ENCODE results near the gene LMF1.

LMF1 gene

GRCh38 chr16:920717-921116 is 50.1 kb downstream of the LMF1 start:
- Histone ChIP-seq H3K27ac (no peak overlapping the region), H3K4me1 (ENCODE audit: low read depth, poor library complexity, severe bottlenecking) (no peaks in the 10 kb centered on the region), H3K27me3 (ENCODE audit: insufficient read depth, low read depth) (peaks cover 62% of the 10 kb centered on the region), H3K4me2 (no peak overlapping the region), H3K9ac (no peak overlapping the region), H3K4me3 (IDR thresholded peaks at IDR 0.05; ENCODE audit: insufficient read depth, low read depth, low read length) (no peak overlapping the region), H3K79me2 (ENCODE audit: insufficient read depth, low read depth) (no peaks in the 10 kb centered on the region), H3K36me3 (ENCODE audit: insufficient read depth) (no peaks in the 10 kb centered on the region), H4K20me1 (ENCODE audit: insufficient read depth) (no peaks in the 10 kb centered on the region), H2AFZ (ENCODE audit: low read depth) (no peak overlapping the region)
- no peak for TF ChIP-seq CTCF (conservative IDR thresholded peaks at IDR 0.05; ENCODE audit: low read depth, low read length)

- no peaks in the 10 kb centered on the region for H3K4me1 ChIP-seq (ENCODE audit: low read depth, poor library complexity, severe bottlenecking)
- no peak overlapping the region for H3K27ac ChIP-seq
- no peak overlapping the region for H3K4me2 ChIP-seq
Observed at GRCh38 chr16:920051-920681, 50.6 kb downstream of the LMF1 start.

GRCh38 chr16:919658-920050 is 51.1 kb downstream of the LMF1 start:
- Histone ChIP-seq H3K4me2 (no peak overlapping the region), H3K27ac (no peak overlapping the region), H3K4me3 (IDR thresholded peaks at IDR 0.05; ENCODE audit: insufficient read depth, low read depth, low read length) (no peak overlapping the region), H4K20me1 (ENCODE audit: insufficient read depth) (no peaks in the 10 kb centered on the region), H3K9ac (no peak overlapping the region), H2AFZ (ENCODE audit: low read depth) (no peak overlapping the region), H3K79me2 (ENCODE audit: insufficient read depth, low read depth) (no peaks in the 10 kb centered on the region), H3K4me1 (ENCODE audit: low read depth, poor library complexity, severe bottlenecking) (no peaks in the 10 kb centered on the region), H3K36me3 (ENCODE audit: insufficient read depth) (no peaks in the 10 kb centered on the region), H3K27me3 (ENCODE audit: insufficient read depth, low read depth) (peaks cover 65% of the 10 kb centered on the region)
- no peak for TF ChIP-seq CTCF (conservative IDR thresholded peaks at IDR 0.05; ENCODE audit: low read depth, low read length)

More at GRCh38 chr16:920051-920681, 50.6 kb downstream of the LMF1 start:
- peaks cover 65% of the 10 kb centered on the region for H3K27me3 ChIP-seq (ENCODE audit: insufficient read depth, low read depth)
- TF ChIP-seq CTCF (conservative IDR thresholded peaks at IDR 0.05; ENCODE audit: low read depth, low read length), result no peak
- H3K79me2 ChIP-seq (ENCODE audit: insufficient read depth, low read depth), result no peaks in the 10 kb centered on the region
- no peaks in the 10 kb centered on the region for H4K20me1 ChIP-seq (ENCODE audit: insufficient read depth)
- no peaks in the 10 kb centered on the region for H3K36me3 ChIP-seq (ENCODE audit: insufficient read depth)
- no peak overlapping the region for H3K4me3 ChIP-seq (IDR thresholded peaks at IDR 0.05; ENCODE audit: insufficient read depth, low read depth, low read length)
- H3K9ac ChIP-seq, result no peak overlapping the region
- no peak overlapping the region for H2AFZ ChIP-seq (ENCODE audit: low read depth)

- no peak overlapping the region for H3K27ac ChIP-seq
Observed at GRCh38 chr16:918741-919657, 51.8 kb downstream of the LMF1 start.

More at GRCh38 chr16:918741-919657, 51.8 kb downstream of the LMF1 start:
- H3K79me2 ChIP-seq (ENCODE audit: insufficient read depth, low read depth), result no peaks in the 10 kb centered on the region
- H2AFZ ChIP-seq (ENCODE audit: low read depth), result no peak overlapping the region
- no peak overlapping the region for H3K9ac ChIP-seq
- H3K27me3 ChIP-seq (ENCODE audit: insufficient read depth, low read depth), result peaks cover 61% of the 10 kb centered on the region
- H4K20me1 ChIP-seq (ENCODE audit: insufficient read depth), result no peaks in the 10 kb centered on the region
- no peak overlapping the region for H3K4me3 ChIP-seq (IDR thresholded peaks at IDR 0.05; ENCODE audit: insufficient read depth, low read depth, low read length)
- no peaks in the 10 kb centered on the region for H3K4me1 ChIP-seq (ENCODE audit: low read depth, poor library complexity, severe bottlenecking)
- no peaks in the 10 kb centered on the region for H3K36me3 ChIP-seq (ENCODE audit: insufficient read depth)
- H3K4me2 ChIP-seq, result no peak overlapping the region
- TF ChIP-seq CTCF (conservative IDR thresholded peaks at IDR 0.05; ENCODE audit: low read depth, low read length), result no peak
